Kidney capillary endothelial cell (primary cell): Measurements from ENCODE around the gene TMEM87A.
"Not testable (repeated sequence)": the region's sequence is repeated elsewhere in the genome, so short reads cannot be mapped to it uniquely, and the experiment has no call there.

Experiments
- DNase-seq: peaks from one replicate; pipeline ENCODE4 v3.0.0-alpha.2; 2018; ENCODE audit warnings: low spot score

TMEM87A gene

GRCh38 chr15:42270996-42271395, 2.2 kb downstream of the TMEM87A start:
- DNase-seq = no peak

DNA sequence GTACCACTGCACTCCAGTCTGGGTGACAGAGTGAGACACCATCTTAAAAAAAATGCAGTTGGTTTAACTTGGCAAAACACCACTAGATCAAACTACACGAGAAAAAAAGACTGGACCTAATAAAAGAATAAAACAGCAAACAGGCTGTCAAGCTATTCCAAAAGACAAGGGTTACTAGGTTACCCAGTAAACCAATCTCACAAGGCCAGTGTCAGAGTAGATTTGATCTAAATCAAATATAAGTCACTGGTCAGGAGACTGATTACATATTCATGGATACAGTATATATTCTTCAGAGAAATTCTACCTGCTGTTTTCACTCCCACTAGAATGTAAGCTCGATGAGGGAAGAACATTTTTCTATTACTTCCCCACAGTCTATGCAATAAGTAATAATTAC, 2.7 kb downstream of the TMEM87A start:
- DNase-seq = no peak

DNA sequence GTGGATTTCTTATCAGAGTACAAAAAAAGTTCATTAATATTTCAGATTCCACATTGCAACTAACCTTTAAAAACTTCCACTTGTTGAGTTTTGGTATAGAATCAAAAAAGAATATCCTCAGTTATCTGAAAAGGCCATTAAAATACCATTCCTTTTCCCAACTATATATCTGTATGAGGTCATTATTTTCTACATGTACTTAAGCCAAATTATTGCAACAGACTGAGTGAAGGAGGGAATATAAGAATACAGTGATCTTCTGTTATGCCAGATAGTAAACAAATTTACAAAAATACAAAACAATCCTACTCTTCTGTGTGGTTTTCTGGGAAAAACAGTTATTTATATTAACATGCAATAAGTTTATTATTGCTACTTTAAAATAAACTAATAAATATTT, 5.9 kb downstream of the TMEM87A start:
- DNase-seq = no peak

DNA sequence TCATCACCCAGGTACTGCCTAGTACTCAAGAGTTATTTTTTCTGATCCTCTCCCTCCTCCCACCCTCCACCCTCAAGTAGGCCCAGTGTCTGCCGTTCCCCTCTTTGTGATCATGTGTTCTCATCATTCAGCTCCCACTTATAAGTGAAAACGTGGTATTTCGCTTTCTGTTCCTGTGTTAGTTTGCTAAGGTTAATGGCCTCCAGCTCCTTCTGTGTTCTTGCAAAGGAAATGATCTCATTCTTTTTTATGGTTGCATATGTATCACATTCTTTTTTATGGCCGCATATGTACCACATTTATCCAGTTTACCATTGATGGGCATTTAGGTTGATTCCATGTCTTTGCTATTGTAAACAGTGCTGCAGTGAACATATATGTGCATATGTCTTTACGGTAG, 8.4 kb downstream of the TMEM87A start:
- no peak for DNase-seq

DNA sequence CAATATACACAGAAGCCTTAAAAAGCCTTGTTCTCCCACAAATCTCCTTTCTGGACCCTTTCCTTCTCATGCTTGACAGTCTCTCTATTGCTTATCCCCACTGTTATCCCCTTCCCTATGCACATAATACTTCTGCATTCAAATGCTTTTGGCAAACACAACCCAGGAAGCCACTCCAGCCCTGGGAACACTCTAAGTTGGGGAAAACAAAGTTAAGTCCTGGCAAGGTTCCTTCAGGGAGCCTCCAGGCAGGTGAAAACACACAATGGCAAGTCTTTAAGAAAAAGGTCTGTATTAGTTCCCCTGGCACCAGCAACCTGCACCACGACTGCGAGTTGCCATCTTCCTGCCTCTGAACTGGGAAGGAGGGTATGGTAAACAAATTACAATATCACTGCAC, 19.9 kb downstream of the TMEM87A start:
- DNase-seq = no peak

GRCh38 chr15:42240823-42241222, 32.4 kb downstream of the TMEM87A start:
- no peak for DNase-seq

DNA sequence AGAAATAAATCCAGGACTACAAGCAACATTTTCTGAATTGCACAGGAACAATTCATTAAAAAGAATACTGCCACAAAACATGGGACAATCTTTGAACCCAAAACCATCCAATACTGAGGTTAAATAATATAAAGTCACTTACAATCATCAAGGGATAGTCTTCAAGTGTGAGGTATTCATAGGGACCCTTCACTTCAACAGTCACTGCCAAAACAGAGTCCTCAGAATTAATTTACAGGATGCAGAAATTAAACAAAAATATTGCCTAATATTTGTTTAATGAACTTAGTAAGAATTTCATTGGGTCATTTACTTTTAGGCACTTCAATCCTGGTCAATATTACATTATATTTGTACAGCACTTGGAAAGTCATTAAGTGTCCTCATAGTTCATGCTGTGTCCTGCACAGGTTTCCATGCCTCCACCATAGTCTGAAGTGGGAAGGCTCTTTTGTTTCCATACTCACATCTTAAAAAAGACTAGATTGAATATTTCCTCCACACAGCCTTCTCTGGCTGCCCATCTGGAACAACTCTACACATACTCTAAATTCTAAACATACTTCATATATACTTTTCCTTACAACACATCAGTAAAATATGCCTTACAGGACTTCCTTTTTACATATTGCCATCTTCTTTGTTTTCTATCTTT, 33.6 kb downstream of the TMEM87A start:
- no peak for DNase-seq

- DNase-seq = no peak
Measured at GRCh38 chr15:42233107-42233506, 40.1 kb downstream of the TMEM87A start.

DNA sequence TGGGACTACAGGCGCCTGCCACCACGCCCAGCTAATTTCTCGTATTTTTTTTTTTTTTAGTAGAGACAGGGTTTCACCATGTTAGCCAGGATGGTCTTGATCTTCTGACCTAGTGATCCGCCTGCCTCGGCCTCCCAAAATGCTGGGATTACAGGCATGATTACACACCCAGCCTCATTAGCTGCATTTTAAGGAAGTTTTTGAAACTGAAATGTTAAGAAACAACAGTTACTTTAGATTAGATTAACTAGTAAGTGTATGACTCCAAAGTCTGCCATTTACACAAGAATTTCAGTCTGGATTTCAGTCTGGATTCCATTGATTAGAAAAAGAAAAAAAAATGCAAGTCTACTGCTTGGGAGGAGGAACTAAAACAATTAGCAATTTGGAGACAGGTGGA, 40.6 kb downstream of the TMEM87A start:
- DNase-seq = no peak

- no peak for DNase-seq
Measured at GRCh38 chr15:42231088-42231487, 42.1 kb downstream of the TMEM87A start.

GRCh38 chr15:42228981-42229380, 44.3 kb downstream of the TMEM87A start:
- not testable (repeated sequence) for DNase-seq

GRCh38 chr15:42228036-42228435, 45.2 kb downstream of the TMEM87A start:
- no peak for DNase-seq

GRCh38 chr15:42226648-42227047, 46.6 kb downstream of the TMEM87A start:
- no peak for DNase-seq

DNA sequence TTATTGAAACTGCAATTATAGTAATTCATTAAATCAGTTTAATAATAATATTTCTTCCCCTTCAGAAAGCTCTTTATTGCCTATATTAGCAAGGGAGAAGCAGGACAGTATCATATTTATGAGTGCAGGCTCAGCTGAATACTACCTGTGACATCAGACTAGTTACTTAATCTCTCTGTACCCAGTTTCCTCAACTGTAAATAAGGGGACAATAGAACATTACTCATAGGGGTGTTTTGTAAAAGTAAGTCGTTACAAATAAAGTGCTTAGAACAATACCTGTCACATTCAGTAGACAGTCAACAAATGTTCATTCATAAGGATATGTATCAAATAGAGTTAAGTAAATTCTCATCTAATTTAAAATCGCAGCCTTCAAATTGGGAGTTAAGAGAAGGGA, 53.0 kb downstream of the TMEM87A start:
- DNase-seq = peak; percentile 17

- no peak for DNase-seq
Measured at GRCh38 chr15:42218953-42219592, 54.2 kb downstream of the TMEM87A start.

DNA sequence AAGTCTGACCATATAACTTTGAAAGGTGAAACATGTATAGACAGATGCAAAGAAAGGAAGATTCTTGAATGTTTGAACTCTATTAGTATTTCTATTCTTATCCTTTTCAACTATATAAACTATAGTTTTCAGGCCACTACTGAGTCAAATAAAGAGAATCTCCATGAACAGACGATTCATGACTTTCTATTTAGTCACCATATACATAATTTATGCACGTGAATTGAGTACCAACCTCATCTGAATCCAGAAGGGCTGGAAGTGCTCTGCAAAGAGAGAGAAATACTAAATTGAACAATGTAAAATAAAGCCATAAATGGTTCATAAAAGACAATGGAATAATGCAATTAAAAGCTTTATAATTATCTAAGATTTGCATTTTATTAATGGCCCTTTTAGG, 55.7 kb downstream of the TMEM87A start:
- no peak for DNase-seq

DNA sequence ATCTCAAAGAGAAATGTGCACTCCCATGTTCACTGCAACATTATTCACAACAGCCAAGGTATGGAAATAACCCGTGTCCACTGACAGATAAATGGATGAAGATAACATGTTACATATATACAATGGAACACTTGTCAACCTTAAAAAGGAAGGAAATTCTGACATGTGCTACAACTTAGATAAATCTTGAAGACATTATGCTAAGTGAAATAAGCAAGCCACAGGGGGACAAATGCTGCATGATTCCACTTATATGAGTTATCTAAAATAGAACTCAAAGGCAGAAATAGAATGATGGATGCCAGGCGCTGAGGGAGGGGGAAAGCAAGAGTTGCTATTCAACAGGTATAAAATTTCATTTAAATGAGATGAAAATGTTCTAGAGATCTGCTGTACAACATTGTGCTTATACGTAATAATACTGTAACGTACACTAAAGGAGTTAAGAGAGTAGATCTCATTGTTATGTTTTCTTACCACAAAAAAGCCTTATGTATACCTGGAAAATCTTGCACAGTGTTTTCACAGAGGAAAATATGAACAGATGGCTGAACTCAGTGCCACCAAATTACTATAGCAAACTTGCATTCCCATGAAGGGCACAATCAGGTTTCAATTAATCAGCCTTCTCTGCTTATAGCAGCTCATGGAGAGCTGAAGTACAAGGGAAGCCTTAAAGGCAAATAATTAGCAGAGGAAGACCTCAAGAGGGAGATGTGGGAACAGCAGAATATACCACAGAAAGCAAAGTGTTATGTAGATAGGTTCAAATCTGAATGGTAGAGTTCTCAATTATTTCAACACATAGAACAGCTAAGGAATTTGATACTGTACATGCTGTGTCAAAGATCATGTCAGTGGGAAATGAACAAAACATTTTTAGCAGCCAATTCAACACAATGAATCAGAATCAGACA, 57.1 kb downstream of the TMEM87A start:
- DNase-seq = no peak

DNA sequence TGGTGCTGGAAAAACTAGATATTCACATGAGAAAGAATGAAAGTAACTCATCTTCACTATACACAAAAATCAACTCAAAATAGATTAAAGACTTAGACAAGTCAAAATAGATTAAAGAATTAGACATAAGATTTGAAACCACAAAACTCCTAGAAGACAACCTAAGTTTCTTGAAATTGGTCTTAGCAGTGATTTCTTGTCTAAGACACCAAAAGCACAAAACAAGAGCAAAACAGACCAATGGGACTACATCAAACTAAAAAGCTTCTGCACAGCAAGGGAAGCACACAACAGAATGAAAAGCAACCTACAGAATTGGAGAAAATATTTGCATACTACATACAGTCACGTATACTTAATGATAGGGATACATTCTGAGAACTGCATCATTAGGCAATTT, 58.6 kb downstream of the TMEM87A start:
- DNase-seq = no peak

- no peak for DNase-seq
Measured at GRCh38 chr15:42213511-42213910, 59.7 kb downstream of the TMEM87A start.

DNA sequence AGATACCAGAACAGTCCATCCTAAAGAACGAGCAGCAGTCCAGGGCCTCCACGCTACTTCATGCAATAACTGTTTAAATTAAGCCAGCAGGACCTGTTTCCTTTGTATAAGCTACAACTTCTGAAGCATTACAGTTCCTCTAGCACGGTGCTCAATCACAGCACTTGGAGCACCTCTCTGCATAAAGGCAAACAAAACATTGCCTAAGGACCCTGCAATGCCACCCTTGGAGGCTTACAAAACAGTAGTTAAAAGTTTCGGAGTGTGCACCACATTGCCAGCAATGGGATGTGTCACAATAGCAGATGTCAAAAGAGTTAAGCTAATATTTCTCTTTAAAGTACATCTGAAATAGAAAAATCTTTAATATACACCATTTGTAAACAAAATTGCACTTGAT, 62.5 kb downstream of the TMEM87A start:
- no peak for DNase-seq

DNA sequence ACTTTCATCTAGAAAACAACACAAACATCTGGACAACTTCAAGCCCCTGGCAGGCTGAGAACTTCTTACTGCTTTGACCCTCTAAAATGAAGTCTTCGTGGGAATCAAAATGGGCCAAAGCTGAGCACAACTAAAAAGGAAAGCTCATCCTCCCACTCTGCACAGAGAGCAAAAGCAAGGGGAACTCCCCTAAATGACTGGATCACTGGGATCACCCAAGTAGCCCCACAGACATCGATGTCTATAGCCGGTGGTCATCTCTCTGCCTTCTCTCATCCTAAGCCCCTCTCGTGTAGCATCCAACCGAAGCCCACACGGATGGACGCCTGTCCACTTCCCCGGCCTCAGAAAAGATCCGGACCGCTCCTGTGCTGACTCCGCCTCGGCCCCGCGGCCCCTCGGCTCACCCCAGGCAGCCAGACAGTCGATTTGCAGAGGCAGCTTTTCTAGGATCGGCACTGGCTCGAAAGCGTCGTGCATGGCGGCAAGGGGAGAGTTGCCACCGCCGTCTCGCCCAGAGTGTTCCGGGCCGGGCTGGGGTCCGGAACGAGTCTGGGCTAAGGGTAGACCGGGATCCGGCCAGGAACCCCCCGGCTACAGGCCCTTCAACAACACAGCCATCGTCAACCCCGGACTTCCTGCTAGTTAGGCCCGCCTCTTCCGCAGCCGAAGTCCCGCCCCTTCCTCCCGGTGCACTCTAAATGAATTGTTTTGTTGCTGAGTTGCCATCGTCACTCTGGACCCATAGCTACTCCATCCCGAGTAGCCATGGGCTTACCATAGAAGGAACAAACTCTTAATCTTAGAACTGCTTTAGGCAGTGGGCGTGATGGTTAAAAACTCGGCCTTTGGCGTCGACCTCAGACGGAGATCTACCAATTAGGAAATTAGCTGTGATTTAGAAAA, 65.3 kb downstream of the TMEM87A start, which contains the start of gene VPS39:
VPS39 (minus strand) TSS at position 631 of the 906 bp plus-strand sequence; CDS start at position 480, 151 bp downstream.
- peak; percentile 85 for DNase-seq

GRCh38 chr15:42206406-42206805, 66.8 kb downstream of the TMEM87A start:
- DNase-seq = no peak
